GM12878 (cell line): ENCODE results near the gene COL17A1. TPM values are rescaled to one million over a fixed set of nuclear protein-coding genes. Genes with fewer than 3 reads are reported as not detected.

ENCODE experiments used
- ATAC-seq: fragments of 200-7000 bp; cut with Tn5 transposase; 3 replicates; pipeline ENCODE4 v1.9.1; 2020; ENCODE audit warnings: mild to moderate bottlenecking, moderate library complexity
- BruUV-seq: library from RNA; stranded (reverse); fragments of 400-500 nt; replicated peaks from 2 replicates; lab custom pipeline; 2021; lab: Mats Ljungman, UMichigan
- CTCF ChIA-PET: fragments of 300-600 bp; sonication (Branson Sonifier 250); formaldehyde crosslinking; extraction: SDS; loops from one replicate; lab custom pipeline; 2021; ENCODE audit warnings: inconsistent platforms; lab: Yijun Ruan, JAX
- POLR2A ChIA-PET: fragments of 350-600 bp; formaldehyde crosslinking; extraction: SDS; loops from one replicate; lab custom pipeline; 2021; ENCODE audit warnings: inconsistent platforms; lab: Charles Lee
- RAD21 ChIA-PET: fragments of 300-600 bp; sonication (Branson Sonifier 250); formaldehyde crosslinking; loops from one replicate; lab custom pipeline; 2023; ENCODE audit warnings: antibody characterized with exemption; ENCODE audit not compliant: unreplicated experiment; lab: Charles Lee
- SMC1A ChIA-PET: fragments of 300-600 bp; sonication (Branson Sonifier 250); formaldehyde crosslinking; loops from one replicate; lab custom pipeline; 2023; ENCODE audit not compliant: unreplicated experiment, uncharacterized antibody; lab: Charles Lee
- DNase-seq: peaks from one replicate; pipeline ENCODE4 v3.0.0-alpha.2; 2011; ENCODE audit warnings: low read depth, low spot score
- FAIRE-seq: peaks from 3 replicates; lab custom pipeline; 2011; peaks lifted over from hg19 to GRCh38; lab: Jason Lieb, UNC
- H2AFZ ChIP-seq: 2 replicates; pipeline ENCODE4 v1.6.0; 2011; ENCODE audit warnings: low read depth, low read length, control low read depth; ENCODE audit not compliant: control insufficient read depth
- H3K27ac ChIP-seq: 2 replicates; pipeline ENCODE4 v1.5.1; 2011; ENCODE audit warnings: control low read depth; ENCODE audit not compliant: control insufficient read depth, insufficient read depth
- H3K27me3 ChIP-seq, 2 experiments: replicated peaks in 1 of 2; 2 replicates each; pipeline versions ENCODE4 v1.6.0 to v1.6.1; 2011; ENCODE audit warnings: low read length in 1 of 2; ENCODE audit not compliant: control insufficient read depth in 2 of 2, insufficient read depth in 2 of 2
- H3K36me3 ChIP-seq, 2 experiments: 2 replicates each; pipeline ENCODE4 v1.5.1; 2011; ENCODE audit warnings: low read length in 1 of 2; ENCODE audit not compliant: control insufficient read depth in 2 of 2, insufficient read depth in 2 of 2
- H3K4me1 ChIP-seq: 2 replicates; pipeline ENCODE4 v1.6.1; 2011; ENCODE audit warnings: mild to moderate bottlenecking, low read length, moderate library complexity, mixed read lengths; ENCODE audit not compliant: control insufficient read depth, insufficient read depth
- H3K4me2 ChIP-seq: 2 replicates; pipeline ENCODE4 v1.6.0; 2011; ENCODE audit warnings: control low read depth; ENCODE audit not compliant: control insufficient read depth, insufficient read depth
- H3K4me3 ChIP-seq: fragments of 200-600 bp; sonication (generic); 2 replicates; pipeline ENCODE4 v1.5.1; 2016
- H3K79me2 ChIP-seq: 2 replicates; pipeline ENCODE4 v1.6.0; 2011; ENCODE audit warnings: low read length; ENCODE audit not compliant: control insufficient read depth, insufficient read depth
- H3K9ac ChIP-seq: 2 replicates; pipeline ENCODE4 v1.8.0; 2011; ENCODE audit warnings: low read length, control low read depth, mixed read lengths; ENCODE audit not compliant: control insufficient read depth, insufficient read depth
- H3K9me3 ChIP-seq: replicated peaks from 3 replicates; pipeline ENCODE4 v1.5.1; 2011; ENCODE audit warnings: mild to moderate bottlenecking, low read length; ENCODE audit not compliant: control insufficient read depth, insufficient read depth
- H4K20me1 ChIP-seq: 2 replicates; pipeline ENCODE4 v1.6.0; 2011; ENCODE audit not compliant: control insufficient read depth, insufficient read depth
- CEBPB ChIP-seq, 2 experiments: fragments of 150-350 bp in 1 of 2; IDR thresholded peaks; 2 replicates each; pipeline ENCODE4 v1.6.1; 2012 to 2014; ENCODE audit warnings: low read depth in 2 of 2, low read length in 2 of 2, borderline replicate concordance in 1 of 2, inconsistent platforms in 1 of 2
- IKZF1 ChIP-seq: fragments of 450-650 bp; conservative IDR thresholded peaks from 2 replicates; pipeline ENCODE4 v1.6.1; 2017; ENCODE audit warnings: antibody characterized with exemption, mild to moderate bottlenecking
- MXI1 ChIP-seq: fragments of 150-350 bp; IDR thresholded peaks from 2 replicates; pipeline ENCODE4 v1.6.1; 2011; ENCODE audit warnings: low read depth, mild to moderate bottlenecking, inconsistent platforms, low read length, improper control_type of control experiment
- NFYA ChIP-seq: IDR thresholded peaks from 2 replicates; pipeline ENCODE4 v1.6.1; 2011; ENCODE audit warnings: low read depth, mild to moderate bottlenecking, low read length, improper control_type of control experiment, borderline replicate concordance
- NR2F1 ChIP-seq: fragments of 450-650 bp; conservative IDR thresholded peaks from 2 replicates; pipeline ENCODE4 v1.6.1; 2017; ENCODE audit warnings: mild to moderate bottlenecking
- POLR2AphosphoS5 ChIP-seq: IDR thresholded peaks from 2 replicates; pipeline ENCODE4 v1.6.1; 2011; ENCODE audit warnings: mild to moderate bottlenecking, low read length, inconsistent platforms
- POU2F2 ChIP-seq: IDR thresholded peaks from 3 replicates; pipeline ENCODE4 v1.6.1; 2011; ENCODE audit warnings: low read depth, mild to moderate bottlenecking, low read length, borderline replicate concordance
- RB1 ChIP-seq: fragments of 450-650 bp; formaldehyde crosslinking; IDR thresholded peaks from 2 replicates; pipeline ENCODE4 v1.6.1; 2017; ENCODE audit warnings: mild to moderate bottlenecking, borderline replicate concordance
- RFX5 ChIP-seq: IDR thresholded peaks from 2 replicates; pipeline ENCODE4 v1.6.1; 2011; ENCODE audit warnings: low read depth, low read length, improper control_type of control experiment
- RUNX3 ChIP-seq: IDR thresholded peaks from 2 replicates; pipeline ENCODE4 v1.6.1; 2012; ENCODE audit warnings: low read length, inconsistent platforms
- SMAD5 ChIP-seq: IDR thresholded peaks from 2 replicates; pipeline ENCODE4 v1.6.1; 2016; ENCODE audit warnings: antibody characterized with exemption, low read depth
- TBL1XR1 ChIP-seq: IDR thresholded peaks from 2 replicates; pipeline ENCODE4 v1.6.1; 2012; ENCODE audit warnings: low read depth, low read length, improper control_type of control experiment
- WGBS: methylation state at CpG from one replicate; pipeline ENCODE4 v1.1.6; 2016; ENCODE audit warnings: low lambda C conversion rate; ENCODE audit not compliant: insufficient replicate concordance, insufficient coverage; ENCODE audit errors: missing lambda C conversion rate; 5-methylcytosine and 5-hydroxymethylcytosine counted together
- in situ Hi-C: fragments of 300-500 bp; cut with MboI; formaldehyde crosslinking; loops from 9 replicates; pipeline ENCODE4 v1.14.3; 2018; ENCODE audit warnings: mixed read lengths
- intact Hi-C: fragments of 100-400 bp; cut with micrococcal nuclease; formaldehyde crosslinking; loops from one replicate; pipeline ENCODE4 v1.14.2; 2022; ENCODE audit not compliant: unreplicated experiment
- polyA plus RNA-seq, 11 experiments: library from polyadenylated mRNA; depleted of rRNA in 4 of 11; unstranded in 6 of 11; stranded (reverse) in 5 of 11; fragments of >200 nt; fragmentation: Nextera tagmentation in 4 of 11; fragmentation: Illumina TruSeq in 1 of 11; extraction: Ambion mirVana in 4 of 11; extraction: Trizol in 1 of 11; gene quantifications; 1 replicate in 1 of 11; 2 replicates in 10 of 11; pipeline versions ENCODE4 v1.2.1 to v1.2.3, GENCODE V29; 2011 to 2016; ENCODE audit warnings: inconsistent platforms in 2 of 11, missing spikeins in 2 of 11, low read depth in 1 of 11
- total RNA-seq, 4 experiments: library from RNA; depleted of rRNA in 3 of 4; stranded (reverse); fragments of >200 nt in 3 of 4; fragmentation: Illumina TruSeq in 1 of 4; extraction: Trizol in 1 of 4; gene quantifications; 2 replicates each; pipeline versions ENCODE4 v1.2.1 to v1.2.3, GENCODE V29; 2013 to 2021

Gene COL17A1
- total and polyA plus RNA-seq, 10 of the 15 experiments (the other 5 are each of a cell fraction or from before 2014, with no cell fraction given) = 0.08 to 0.22 TPM; not detected in 8

GRCh38 chr10:104054430-104054829 lies 31.2 kb downstream of the COL17A1 start:
- Histone ChIP-seq H3K27ac (no peak overlapping the region), H3K36me3 (no peaks in the 10 kb centered on the region), H3K27me3 (peaks cover 0 to under 1% of the 10 kb centered on the region in 2 experiments; a peak in 1 of 4 replicates), H3K9me3 (no peaks in the 10 kb centered on the region), H4K20me1 (no peaks in the 10 kb centered on the region; the same call in 1 of the 2 replicates), H2AFZ (no peak overlapping the region), H3K79me2 (no peaks in the 10 kb centered on the region), H3K4me1 (no peaks in the 10 kb centered on the region), H3K4me3 (no peak overlapping the region), H3K9ac (no peak overlapping the region), H3K4me2 (no peak overlapping the region)
- no peak for DNase-seq
- no peak for ATAC-seq
- in situ Hi-C loops = no loop called here
- FAIRE-seq = no peak
- CTCF ChIA-PET = interaction anchor here (0.7 to 4.2 kb wide), 2 partner anchors 70 to 627 kb away, joined by 3 to 13 read pairs; no protein-coding TSS in a partner anchor
- no TSS peak for BruUV-seq
- POLR2A ChIA-PET = no interaction called here
- SMC1A ChIA-PET = interaction anchor here (0.7 to 2.1 kb wide), 3 partner anchors 68 to 187 kb away, joined by 3 to 5 read pairs (median 3); partner anchors contain the start of gene SFR1
- TF ChIP-seq SMAD5 (no peak), POLR2AphosphoS5 (no peak), IKZF1 (no peak)
- RAD21 ChIA-PET = no interaction called here
- 18% methylated on average over 8 of the region's 8 CpGs for WGBS
- intact Hi-C loops = no loop called here

GRCh38 chr10:104053201-104053600 lies 32.5 kb downstream of the COL17A1 start:
- ATAC-seq (no peak), DNase-seq (no peak), FAIRE-seq (no peak)
- H2AFZ ChIP-seq = no peak overlapping the region
- peaks cover 0 to 3% of the 10 kb centered on the region in 2 experiments; a peak in 1 of 4 replicates for H3K27me3 ChIP-seq
- H3K4me2 ChIP-seq = no peak overlapping the region
- H3K9me3 ChIP-seq = no peaks in the 10 kb centered on the region
- ChIA-PET POLR2A (no interaction called here), CTCF (interaction anchor here (1.5 kb wide), 1 partner anchor 69 kb away, joined by 3 read pairs; the partner anchor contains the start of gene SFR1), RAD21 (no interaction called here), SMC1A (no interaction called here)
- H3K4me1 ChIP-seq = no peaks in the 10 kb centered on the region
- in situ Hi-C loops (no loop called here), intact Hi-C loops (no loop called here)
- no peak overlapping the region for H3K27ac ChIP-seq
- WGBS = 73% methylated on average over 4 of the region's 4 CpGs
- no peak overlapping the region for H3K4me3 ChIP-seq
- no peak overlapping the region for H3K9ac ChIP-seq
- no peak for TF ChIP-seq RUNX3
- TF ChIP-seq POU2F2 = no peak
- TF ChIP-seq NR2F1 = no peak
- no peak for TF ChIP-seq RB1
- no peak for TF ChIP-seq CEBPB (IDR thresholded peaks at IDR 0.05; ENCODE audit: borderline replicate concordance in 1 of 2, low read depth in 2 of 2, low read length in 2 of 2)
- no peak for TF ChIP-seq TBL1XR1
- no peak for TF ChIP-seq MXI1
- TF ChIP-seq NFYA = no peak
- TF ChIP-seq RFX5 = no peak
- no peaks in the 10 kb centered on the region for H3K36me3 ChIP-seq
- H3K79me2 ChIP-seq = no peaks in the 10 kb centered on the region
- BruUV-seq = no TSS peak
- no peaks in the 10 kb centered on the region; the same call in 1 of the 2 replicates for H4K20me1 ChIP-seq
